GM23248 (cell line): Measurements from ENCODE around the gene ATP6V0C.

Experiments used
- EZH2 ChIP-seq: fragments of 200-600 bp; sonication (generic); IDR thresholded peaks from 2 replicates; pipeline ENCODE4 v1.6.1; 2018; ENCODE audit warnings: antibody characterized with exemption, mild to moderate bottlenecking; ENCODE audit not compliant: insufficient read depth, poor library complexity, severe bottlenecking
- EZH2phosphoT487 ChIP-seq: fragments of 200-600 bp; sonication (generic); IDR thresholded peaks from 2 replicates; pipeline ENCODE4 v1.6.1; 2018; ENCODE audit warnings: antibody characterized with exemption, moderate library complexity, mild to moderate bottlenecking, low read depth; ENCODE audit not compliant: insufficient read depth

- TF ChIP-seq EZH2phosphoT487 (no peak), EZH2 (no peak)
These were observed 17.3 kb upstream of the ATP6V0C start for GRCh38 chr16:2496223-2497115.
